IMR-90 (cell line): Measurements from ENCODE around the gene AIP. TPM values are rescaled to one million over a fixed set of nuclear protein-coding genes. Genes with fewer than 3 reads are reported as not detected.

ENCODE experiments used
- ATAC-seq: fragments of 200-7000 bp; cut with Tn5 transposase; 2 replicates; pipeline ENCODE4 v1.9.1; 2020; ENCODE audit warnings: low read depth, mild to moderate bottlenecking, moderate library complexity
- BruUV-seq: library from RNA; stranded (reverse); fragments of 400-500 nt; replicated peaks from 2 replicates; lab custom pipeline; 2021; lab: Mats Ljungman, UMichigan
- CTCF ChIA-PET: fragments of 300-600 bp; formaldehyde crosslinking; extraction: SDS; loops from one replicate; lab custom pipeline; 2021; ENCODE audit warnings: antibody characterized with exemption; lab: Yijun Ruan, JAX
- POLR2A ChIA-PET: fragments of 300-600 bp; sonication (Branson Sonifier 250); formaldehyde crosslinking; loops from one replicate; lab custom pipeline; 2022; ENCODE audit warnings: antibody characterized with exemption; ENCODE audit not compliant: unreplicated experiment; lab: Charles Lee
- DNase-seq: peaks from one replicate; pipeline ENCODE4 v3.0.0; 2013
- H2AFZ ChIP-seq: replicated peaks from 2 replicates; pipeline ENCODE3; 2013; ENCODE audit warnings: low read length, mild to moderate bottlenecking; ENCODE audit not compliant: poor library complexity
- H2AK5ac ChIP-seq: 2 replicates; pipeline ENCODE4 v1.6.1; 2013; ENCODE audit warnings: low read depth, low read length, inconsistent platforms
- H2AK9ac ChIP-seq: replicated peaks from 2 replicates; pipeline ENCODE3; 2013; ENCODE audit warnings: mild to moderate bottlenecking, low read depth, low read length, moderate library complexity; ENCODE audit not compliant: poor library complexity
- H2BK120ac ChIP-seq: 2 replicates; pipeline ENCODE4 v1.6.1; 2013; ENCODE audit warnings: low read depth, low read length, inconsistent platforms
- H2BK15ac ChIP-seq: 3 replicates; pipeline ENCODE4 v1.6.1; 2013; ENCODE audit warnings: low read depth, low read length, inconsistent platforms
- H2BK20ac ChIP-seq: 2 replicates; pipeline ENCODE4 v1.6.1; 2013; ENCODE audit warnings: low read depth, mild to moderate bottlenecking, inconsistent platforms, low read length, moderate library complexity
- H2BK5ac ChIP-seq: 2 replicates; pipeline ENCODE4 v1.6.1; 2013; ENCODE audit warnings: mild to moderate bottlenecking, low read depth, low read length, inconsistent platforms; ENCODE audit not compliant: poor library complexity, severe bottlenecking
- H3K14ac ChIP-seq: replicated peaks from 2 replicates; pipeline ENCODE4 v1.6.1; 2013; ENCODE audit warnings: low read depth, low read length, inconsistent platforms
- H3K18ac ChIP-seq: 2 replicates; pipeline ENCODE4 v1.6.1; 2013; ENCODE audit warnings: low read depth, low read length, control low read depth
- H3K23ac ChIP-seq: 2 replicates; pipeline ENCODE4 v1.6.1; 2013; ENCODE audit warnings: low read depth, low read length, inconsistent platforms
- H3K27ac ChIP-seq: 2 replicates; pipeline ENCODE4 v1.5.1; 2013; ENCODE audit warnings: mild to moderate bottlenecking, control low read depth, low read length; ENCODE audit not compliant: insufficient read depth
- H3K27me3 ChIP-seq: 2 replicates; pipeline ENCODE4 v1.6.1; 2013; ENCODE audit warnings: low read length; ENCODE audit not compliant: control insufficient read depth, insufficient read depth
- H3K36me3 ChIP-seq: 2 replicates; pipeline ENCODE4 v1.6.1; 2013; ENCODE audit warnings: low read length, mixed read lengths; ENCODE audit not compliant: control insufficient read depth, insufficient read depth
- H3K4ac ChIP-seq: 2 replicates; pipeline ENCODE4 v1.6.1; 2013; ENCODE audit warnings: low read depth, low read length, inconsistent platforms
- H3K4me1 ChIP-seq: 2 replicates; pipeline ENCODE4 v1.6.1; 2013; ENCODE audit warnings: low read length, mixed read lengths; ENCODE audit not compliant: control insufficient read depth, insufficient read depth
- H3K4me2 ChIP-seq: 2 replicates; pipeline ENCODE4 v1.6.1; 2013; ENCODE audit warnings: low read depth, mild to moderate bottlenecking, control low read depth, low read length, moderate library complexity
- H3K4me3 ChIP-seq: 2 replicates; pipeline ENCODE4 v1.5.1; 2013; ENCODE audit warnings: low read depth, mild to moderate bottlenecking, control low read depth, low read length, moderate library complexity; ENCODE audit not compliant: insufficient read depth
- H3K56ac ChIP-seq: 2 replicates; pipeline ENCODE4 v1.6.1; 2013; ENCODE audit warnings: low read length, inconsistent platforms; ENCODE audit not compliant: insufficient read depth; ENCODE audit errors: extremely low read depth
- H3K79me1 ChIP-seq, 2 experiments: 2 replicates each; pipeline ENCODE4 v1.6.1; 2013; ENCODE audit warnings: low read length in 2 of 2, inconsistent platforms in 1 of 2, low read depth in 1 of 2
- H3K9ac ChIP-seq: 2 replicates; pipeline ENCODE4 v1.6.1; 2013; ENCODE audit warnings: low read depth, low read length, control low read depth
- H3K9me1 ChIP-seq: 2 replicates; pipeline ENCODE4 v1.6.1; 2013; ENCODE audit warnings: low read length, inconsistent platforms; ENCODE audit not compliant: insufficient read depth
- H3K9me3 ChIP-seq: 2 replicates; pipeline ENCODE4 v1.6.1; 2013; ENCODE audit warnings: low read length; ENCODE audit not compliant: control insufficient read depth, insufficient read depth
- H4K20me1 ChIP-seq: 2 replicates; pipeline ENCODE4 v1.6.1; 2013; ENCODE audit warnings: low read length, inconsistent platforms; ENCODE audit not compliant: insufficient read depth
- H4K5ac ChIP-seq: 2 replicates; pipeline ENCODE4 v1.6.1; 2013; ENCODE audit warnings: mild to moderate bottlenecking, low read depth, low read length, control low read depth
- H4K8ac ChIP-seq, 2 experiments: 2 replicates each; pipeline ENCODE4 v1.6.1; 2013; ENCODE audit warnings: low read depth in 2 of 2, low read length in 2 of 2, control low read depth in 1 of 2, inconsistent platforms in 1 of 2
- H4K91ac ChIP-seq: 2 replicates; pipeline ENCODE4 v1.6.1; 2013; ENCODE audit warnings: low read depth, low read length, inconsistent platforms; ENCODE audit not compliant: insufficient read depth
- BHLHE40 ChIP-seq: fragments of 150-350 bp; IDR thresholded peaks from 2 replicates; pipeline ENCODE4 v1.6.1; 2016; ENCODE audit warnings: mild to moderate bottlenecking, low read depth, low read length
- CHD1 ChIP-seq: IDR thresholded peaks from 2 replicates; pipeline ENCODE4 v1.6.1; 2012; ENCODE audit warnings: low read depth, low read length, improper control_type of control experiment
- FOS ChIP-seq: fragments of 150-350 bp; IDR thresholded peaks from 2 replicates; pipeline ENCODE4 v1.6.1; 2016; ENCODE audit warnings: low read depth, low read length
- MAFK ChIP-seq: IDR thresholded peaks from 2 replicates; pipeline ENCODE4 v1.6.1; 2012; ENCODE audit warnings: low read depth, low read length, improper control_type of control experiment
- MAZ ChIP-seq: IDR thresholded peaks from 2 replicates; pipeline ENCODE4 v1.6.1; 2012; ENCODE audit warnings: low read depth, mild to moderate bottlenecking, low read length, improper control_type of control experiment, moderate library complexity, borderline replicate concordance
- MXI1 ChIP-seq: IDR thresholded peaks from 2 replicates; pipeline ENCODE4 v1.6.1; 2012; ENCODE audit warnings: low read depth, mild to moderate bottlenecking, low read length, moderate library complexity, borderline replicate concordance
- NFE2L2 ChIP-seq: fragments of 150-350 bp; IDR thresholded peaks from 2 replicates; pipeline ENCODE4 v1.6.1; 2016; ENCODE audit warnings: low read depth, mild to moderate bottlenecking, low read length
- POLR2A ChIP-seq: IDR thresholded peaks from 2 replicates; pipeline ENCODE4 v1.6.1; 2012; ENCODE audit warnings: mild to moderate bottlenecking, low read depth, low read length
- RAD21 ChIP-seq: IDR thresholded peaks from 2 replicates; pipeline ENCODE4 v1.6.1; 2012; ENCODE audit warnings: low read length, improper control_type of control experiment
- RCOR1 ChIP-seq: IDR thresholded peaks from 2 replicates; pipeline ENCODE4 v1.6.1; 2012; ENCODE audit warnings: mild to moderate bottlenecking, low read length, improper control_type of control experiment; ENCODE audit not compliant: insufficient replicate concordance
- RFX5 ChIP-seq: IDR thresholded peaks from 2 replicates; pipeline ENCODE4 v1.8.0; 2012; ENCODE audit warnings: low read depth, mild to moderate bottlenecking, low read length, moderate library complexity
- SMC3 ChIP-seq: fragments of 150-350 bp; IDR thresholded peaks from 2 replicates; pipeline ENCODE4 v1.6.1; 2016; ENCODE audit warnings: low read depth, mild to moderate bottlenecking, antibody characterized with exemption, low read length, moderate library complexity
- WGBS, 2 experiments: methylation state at CpG; one replicate each; pipeline versions ENCODE4 v1.1.5 to v1.1.7; 2013; ENCODE audit warnings: missing lambda C conversion rate in 2 of 2; ENCODE audit not compliant: insufficient read length in 1 of 2; ENCODE audit errors: extremely low coverage in 2 of 2; 5-methylcytosine and 5-hydroxymethylcytosine counted together
- dilution Hi-C: fragments of 300-500 bp; cut with HindIII; formaldehyde crosslinking; loops from one replicate; pipeline ENCODE4 v1.14.3; 2018; ENCODE audit warnings: low sequenced_read_pairs; ENCODE audit not compliant: unreplicated experiment
- in situ Hi-C: fragments of 300-500 bp; cut with MboI; formaldehyde crosslinking; loops from 3 replicates; pipeline ENCODE4 v1.14.3; 2019; ENCODE audit warnings: low sequenced_read_pairs, inconsistent platforms, mixed read lengths
- intact Hi-C: fragments of 100-400 bp; cut with micrococcal nuclease; formaldehyde crosslinking; loops from 2 replicates; pipeline ENCODE4 v1.10.0; 2022
- polyA plus RNA-seq, 3 experiments: library from polyadenylated mRNA; depleted of rRNA; stranded (reverse); fragments of >200 nt; gene quantifications; 2 replicates each; pipeline ENCODE4 v1.2.3, GENCODE V29; 2012; ENCODE audit warnings: low replicate concordance in 1 of 3
- total RNA-seq: library from RNA; depleted of rRNA; stranded (reverse); fragments of >200 nt; gene quantifications from 2 replicates; pipeline ENCODE4 v1.2.3, GENCODE V29; 2012
- TF ChIP-seq, protein P1 (sequence below): conservative IDR thresholded peaks from 2 replicates; pipeline ENCODE4 v1.5.1; 2012; ENCODE audit warnings: mild to moderate bottlenecking, low read depth, low read length, improper control_type of control experiment
- TF ChIP-seq, protein P2 (sequence below): fragments of 150-350 bp; IDR thresholded peaks from 2 replicates; pipeline ENCODE4 v1.6.1; 2016; ENCODE audit warnings: low read depth, mild to moderate bottlenecking, low read length, moderate library complexity, borderline replicate concordance

AIP gene
- total and polyA plus RNA-seq, 2 of the 4 experiments (the other 2 are of a cell fraction), result 95.5 to 122 TPM

DNA sequence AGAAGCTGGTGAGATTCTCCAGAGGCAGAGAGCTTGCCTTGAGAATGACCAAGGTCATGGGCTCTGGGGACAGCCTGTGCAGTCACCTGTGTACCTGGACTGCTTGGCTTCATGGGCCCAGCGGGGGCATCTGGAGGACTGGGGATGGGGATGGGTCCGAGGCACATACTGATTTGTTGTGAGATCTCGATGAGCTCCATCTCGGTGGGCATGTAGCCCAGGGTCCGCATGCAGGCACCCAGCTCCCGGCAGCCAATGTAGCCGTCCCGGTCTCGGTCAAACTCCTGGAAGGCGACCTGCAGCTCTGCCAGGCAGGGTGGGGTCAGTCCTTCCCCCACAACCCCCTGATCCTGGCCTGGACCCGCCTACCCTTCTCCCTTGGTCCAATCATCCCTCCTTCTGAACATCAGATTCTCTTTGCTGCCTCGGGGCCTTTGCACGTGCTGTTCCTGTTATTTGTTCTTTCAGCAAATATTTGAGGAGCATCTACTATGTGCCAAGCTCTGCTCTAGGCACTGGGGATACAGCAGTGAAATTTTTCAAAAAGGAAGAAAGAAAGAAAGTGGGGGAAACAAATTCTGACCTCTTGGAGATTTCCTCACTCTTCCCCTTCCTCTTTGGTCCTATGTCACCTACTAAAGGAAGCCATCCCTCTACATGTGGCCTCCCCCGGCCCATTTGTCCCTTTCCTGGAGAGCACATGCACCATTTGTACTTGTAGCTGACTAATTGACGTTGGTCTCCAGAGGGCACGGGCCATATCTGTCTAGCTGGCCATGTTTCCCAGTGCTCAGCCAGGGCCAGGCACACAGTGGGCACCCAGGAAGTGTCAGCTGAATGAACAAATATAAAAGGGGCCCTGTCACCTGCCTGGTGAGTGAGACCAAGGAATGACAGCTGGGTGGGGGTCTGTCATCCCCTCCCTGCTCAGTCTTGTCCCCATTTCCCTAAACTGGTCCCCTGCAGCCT is 38.3 kb downstream of the AIP start:
- Histone ChIP-seq H3K27ac (no peak overlapping the region), H3K23ac (no peak overlapping the region), H3K56ac (no peak overlapping the region), H3K4ac (no peak overlapping the region), H3K9me3 (no peaks in the 10 kb centered on the region), H2AK9ac (no peak overlapping the region), H3K9ac (no peak overlapping the region), H3K4me1 (no peaks in the 10 kb centered on the region), H4K91ac (no peak overlapping the region), H3K18ac (no peak overlapping the region), H3K4me3 (no peak overlapping the region), H2BK120ac (no peak overlapping the region), H3K79me1 (no peaks in the 10 kb centered on the region), H3K36me3 (no peaks in the 10 kb centered on the region), H3K4me2 (no peak overlapping the region), H3K14ac (no peak overlapping the region), H4K5ac (no peak overlapping the region), H2AK5ac (no peak overlapping the region), H4K20me1 (no peaks in the 10 kb centered on the region), H3K27me3 (peaks cover 32% of the 10 kb centered on the region), H2BK20ac (no peak overlapping the region), H2BK15ac (no peak overlapping the region), H2BK5ac (no peak overlapping the region), H2AFZ (no peak overlapping the region), H4K8ac (no peak overlapping the region), H3K9me1 (no peaks in the 10 kb centered on the region)
- 65% methylated on average over 6 of the region's 16 CpGs; no CpG with 5 or more reads in 1 of the 2 experiments for WGBS, 2 experiments
- intact Hi-C loops (no loop called here), dilution Hi-C loops (no loop called here), in situ Hi-C loops (no loop called here)
- TF ChIP-seq MAZ (no peak), CHD1 (no peak), MAFK (no peak), RAD21 (no peak), BHLHE40 (no peak), RFX5 (no peak), SMC3 (no peak), RCOR1 (no peak), FOS (no peak), NFE2L2 (no peak), POLR2A (no peak), MXI1 (no peak)
- TF ChIP-seq, protein P1, sequence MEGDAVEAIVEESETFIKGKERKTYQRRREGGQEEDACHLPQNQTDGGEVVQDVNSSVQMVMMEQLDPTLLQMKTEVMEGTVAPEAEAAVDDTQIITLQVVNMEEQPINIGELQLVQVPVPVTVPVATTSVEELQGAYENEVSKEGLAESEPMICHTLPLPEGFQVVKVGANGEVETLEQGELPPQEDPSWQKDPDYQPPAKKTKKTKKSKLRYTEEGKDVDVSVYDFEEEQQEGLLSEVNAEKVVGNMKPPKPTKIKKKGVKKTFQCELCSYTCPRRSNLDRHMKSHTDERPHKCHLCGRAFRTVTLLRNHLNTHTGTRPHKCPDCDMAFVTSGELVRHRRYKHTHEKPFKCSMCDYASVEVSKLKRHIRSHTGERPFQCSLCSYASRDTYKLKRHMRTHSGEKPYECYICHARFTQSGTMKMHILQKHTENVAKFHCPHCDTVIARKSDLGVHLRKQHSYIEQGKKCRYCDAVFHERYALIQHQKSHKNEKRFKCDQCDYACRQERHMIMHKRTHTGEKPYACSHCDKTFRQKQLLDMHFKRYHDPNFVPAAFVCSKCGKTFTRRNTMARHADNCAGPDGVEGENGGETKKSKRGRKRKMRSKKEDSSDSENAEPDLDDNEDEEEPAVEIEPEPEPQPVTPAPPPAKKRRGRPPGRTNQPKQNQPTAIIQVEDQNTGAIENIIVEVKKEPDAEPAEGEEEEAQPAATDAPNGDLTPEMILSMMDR, result no peak
- TF ChIP-seq, protein P2, sequence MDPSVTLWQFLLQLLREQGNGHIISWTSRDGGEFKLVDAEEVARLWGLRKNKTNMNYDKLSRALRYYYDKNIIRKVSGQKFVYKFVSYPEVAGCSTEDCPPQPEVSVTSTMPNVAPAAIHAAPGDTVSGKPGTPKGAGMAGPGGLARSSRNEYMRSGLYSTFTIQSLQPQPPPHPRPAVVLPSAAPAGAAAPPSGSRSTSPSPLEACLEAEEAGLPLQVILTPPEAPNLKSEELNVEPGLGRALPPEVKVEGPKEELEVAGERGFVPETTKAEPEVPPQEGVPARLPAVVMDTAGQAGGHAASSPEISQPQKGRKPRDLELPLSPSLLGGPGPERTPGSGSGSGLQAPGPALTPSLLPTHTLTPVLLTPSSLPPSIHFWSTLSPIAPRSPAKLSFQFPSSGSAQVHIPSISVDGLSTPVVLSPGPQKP, result no peak
- DNase-seq (no peak), ATAC-seq (no peak)
- no TSS peak for BruUV-seq
- CTCF ChIA-PET, result no interaction called here
- POLR2A ChIA-PET, result no interaction called here
